GM12878 (cell line): ENCODE data around the gene TMEM39B. TPM values are rescaled to one million over a fixed set of nuclear protein-coding genes. Genes with fewer than 3 reads are reported as not detected.

ENCODE experiments used
- CBFB ChIP-seq: IDR thresholded peaks from 2 replicates; pipeline ENCODE4 v1.6.1; 2016; ENCODE audit warnings: antibody characterized with exemption, low read depth
- IKZF1 ChIP-seq: fragments of 450-650 bp; conservative IDR thresholded peaks from 2 replicates; pipeline ENCODE4 v1.6.1; 2017; ENCODE audit warnings: antibody characterized with exemption, mild to moderate bottlenecking
- MEF2A ChIP-seq: IDR thresholded peaks from 2 replicates; pipeline ENCODE4 v1.6.1; 2011; ENCODE audit warnings: low read depth, mild to moderate bottlenecking, low read length, moderate library complexity; ENCODE audit not compliant: insufficient read depth
- PRDM15 ChIP-seq: fragments of 450-650 bp; formaldehyde crosslinking; IDR thresholded peaks from 2 replicates; pipeline ENCODE4 v1.4.0; 2020; ENCODE audit warnings: mild to moderate bottlenecking, moderate library complexity
- RELB ChIP-seq: fragments of 450-650 bp; IDR thresholded peaks from 2 replicates; pipeline ENCODE4 v1.6.1; 2017; ENCODE audit warnings: low read depth, mild to moderate bottlenecking, moderate library complexity
- SIX5 ChIP-seq: IDR thresholded peaks from 2 replicates; pipeline ENCODE4 v1.6.1; 2011; ENCODE audit warnings: mild to moderate bottlenecking, low read depth, low read length, moderate library complexity; ENCODE audit not compliant: severe bottlenecking
- SKIL ChIP-seq: fragments of 450-650 bp; IDR thresholded peaks from 2 replicates; pipeline ENCODE4 v1.6.1; 2017; ENCODE audit warnings: mild to moderate bottlenecking, low read depth, inconsistent platforms; ENCODE audit not compliant: poor library complexity, severe bottlenecking
- SMAD5 ChIP-seq: IDR thresholded peaks from 2 replicates; pipeline ENCODE4 v1.6.1; 2016; ENCODE audit warnings: antibody characterized with exemption, low read depth
- SRF ChIP-seq, 2 experiments: IDR thresholded peaks; 2 replicates each; pipeline ENCODE4 v1.6.1; 2011; ENCODE audit warnings: low read depth in 2 of 2, low read length in 2 of 2, mild to moderate bottlenecking in 1 of 2, moderate library complexity in 1 of 2
- TARDBP ChIP-seq: IDR thresholded peaks from 2 replicates; pipeline ENCODE4 v1.6.1; 2016; ENCODE audit warnings: borderline replicate concordance
- YBX1 ChIP-seq: fragments of 450-650 bp; IDR thresholded peaks from 2 replicates; pipeline ENCODE4 v1.6.1; 2016; ENCODE audit warnings: antibody characterized with exemption
- ZZZ3 ChIP-seq: IDR thresholded peaks from 2 replicates; pipeline ENCODE4 v1.6.1; 2011; ENCODE audit warnings: low read depth; ENCODE audit not compliant: control insufficient read depth, insufficient read length
- polyA plus RNA-seq, 11 experiments: library from polyadenylated mRNA; depleted of rRNA in 4 of 11; unstranded in 6 of 11; stranded (reverse) in 5 of 11; fragments of >200 nt; fragmentation: Nextera tagmentation in 4 of 11; fragmentation: Illumina TruSeq in 1 of 11; extraction: Ambion mirVana in 4 of 11; extraction: Trizol in 1 of 11; gene quantifications; 1 replicate in 1 of 11; 2 replicates in 10 of 11; pipeline versions ENCODE4 v1.2.1 to v1.2.3, GENCODE V29; 2011 to 2016; ENCODE audit warnings: inconsistent platforms in 2 of 11, missing spikeins in 2 of 11, low read depth in 1 of 11
- total RNA-seq, 4 experiments: library from RNA; depleted of rRNA in 3 of 4; stranded (reverse); fragments of >200 nt in 3 of 4; fragmentation: Illumina TruSeq in 1 of 4; extraction: Trizol in 1 of 4; gene quantifications; 2 replicates each; pipeline versions ENCODE4 v1.2.1 to v1.2.3, GENCODE V29; 2013 to 2021

Gene TMEM39B
- total and polyA plus RNA-seq, 10 of the 15 experiments (the other 5 are each of a cell fraction or from before 2014, with no cell fraction given), result 2.3 to 27.2 (median 12.3) TPM

- TF ChIP-seq RELB (peak; percentile 95), TARDBP (no peak), SMAD5 (peak; percentile 61; the same call in 1 of the 2 replicates), PRDM15 (CRISPR knock-in tag) (no peak), SIX5 (peak; percentile 51), IKZF1 (peak; percentile 21), CBFB (peak; percentile 34; the same call in 1 of the 2 replicates), SKIL (peak; percentile 18), MEF2A (no peak), SRF (IDR thresholded peaks at IDR 0.05; ENCODE audit: low read depth in 2 of 2, low read length in 2 of 2) (no peak), YBX1 (no peak), ZZZ3 (no peak)
Measured at GRCh38 chr1:32107742-32108661, 35.3 kb downstream of the TMEM39B start, which contains the start of gene KPNA6 (continued).
